A549 (cell line): ENCODE results near the gene DSCAM. TPM values are rescaled to one million over a fixed set of nuclear protein-coding genes. Genes with fewer than 3 reads are reported as not detected.

Experiments
- ATAC-seq, 2 experiments: fragments of 200-7000 bp in 1 of 2; fragments of >200 bp in 1 of 2; cut with Nextera tagmentation in 1 of 2; cut with Tn5 transposase in 1 of 2; 3 replicates each; pipeline versions ENCODE4 v1.8.0 to v1.9.1; 2018 to 2020; ENCODE audit warnings: mild to moderate bottlenecking in 1 of 2, moderate library complexity in 1 of 2
- CTCF ChIA-PET: fragments of 300-600 bp; sonication (Branson Sonifier 250); formaldehyde crosslinking; extraction: SDS; loops from one replicate; lab custom pipeline; 2021; ENCODE audit warnings: antibody characterized with exemption, inconsistent platforms; lab: Yijun Ruan, JAX
- POLR2A ChIA-PET: fragments of 350-600 bp; formaldehyde crosslinking; extraction: SDS; loops from one replicate; lab custom pipeline; 2021; ENCODE audit warnings: antibody characterized with exemption, inconsistent platforms; lab: Yijun Ruan, JAX
- DNase-seq, 2 experiments: peaks; one replicate each; pipeline versions ENCODE4 v3.0.0 to v3.0.0-alpha.2; 2011 to 2016; ENCODE audit warnings: low read depth in 1 of 2, low spot score in 1 of 2
- FAIRE-seq: peaks from 2 replicates; lab custom pipeline; 2011; peaks lifted over from hg19 to GRCh38; lab: Jason Lieb, UNC
- H3K27ac ChIP-seq, 2 experiments: fragments of >200 bp; sonication (Bioruptor Twin); formaldehyde crosslinking; 3 replicates each; pipeline ENCODE4 v1.5.1; 2016 to 2017
- H3K4me1 ChIP-seq: fragments of >200 bp; sonication (Bioruptor Twin); formaldehyde crosslinking; 3 replicates; pipeline ENCODE4 v1.6.1; 2016
- H3K4me2 ChIP-seq: fragments of >200 bp; sonication (Bioruptor Twin); formaldehyde crosslinking; 3 replicates; pipeline ENCODE4 v1.6.1; 2016
- H3K4me3 ChIP-seq: fragments of >200 bp; sonication (Bioruptor Twin); formaldehyde crosslinking; 3 replicates; pipeline ENCODE4 v1.5.1; 2016
- H3K9me3 ChIP-seq: fragments of >200 bp; sonication (Bioruptor Twin); formaldehyde crosslinking; 3 replicates; pipeline ENCODE4 v1.6.1; 2016
- BCL3 ChIP-seq: fragments of >200 bp; sonication (Bioruptor Twin); formaldehyde crosslinking; IDR thresholded peaks from 3 replicates; pipeline ENCODE4 v1.6.1; 2016
- CTCF ChIP-seq: fragments of >200 bp; sonication (Bioruptor Twin); formaldehyde crosslinking; IDR thresholded peaks from 3 replicates; pipeline ENCODE4 v1.5.1; 2016
- E2F6 ChIP-seq: IDR thresholded peaks from 2 replicates; pipeline ENCODE4 v1.6.1; 2012; ENCODE audit warnings: low read depth, borderline replicate concordance
- EHMT2 ChIP-seq: fragments of 200-600 bp; sonication (generic); IDR thresholded peaks from 2 replicates; pipeline ENCODE4 v1.6.1; 2016; ENCODE audit warnings: antibody characterized with exemption, low read depth, mild to moderate bottlenecking, moderate library complexity
- EP300 ChIP-seq, 2 experiments: fragments of >200 bp; sonication (Bioruptor Twin); formaldehyde crosslinking; IDR thresholded peaks; 2 replicates in 1 of 2; 3 replicates in 1 of 2; pipeline ENCODE4 v1.6.1; 2016 to 2017
- FOSB ChIP-seq: fragments of 250-450 bp; sonication (Bioruptor Pico); IDR thresholded peaks from 2 replicates; pipeline ENCODE4 v1.5.0; 2020; ENCODE audit warnings: mild to moderate bottlenecking, moderate library complexity
- HDAC2 ChIP-seq: fragments of 200-600 bp; sonication (generic); IDR thresholded peaks from 2 replicates; pipeline ENCODE4 v1.6.1; 2016
- HMGXB4 ChIP-seq: fragments of 250-450 bp; sonication (Bioruptor Pico); IDR thresholded peaks from 2 replicates; pipeline ENCODE4 v1.5.0; 2021; ENCODE audit warnings: mild to moderate bottlenecking, moderate library complexity, borderline replicate concordance
- HOXA7 ChIP-seq: fragments of 250-450 bp; sonication (Bioruptor Pico); IDR thresholded peaks from 2 replicates; pipeline ENCODE4 v1.5.0; 2020; ENCODE audit warnings: mild to moderate bottlenecking, moderate library complexity
- KDM1A ChIP-seq: fragments of 200-600 bp; sonication (generic); IDR thresholded peaks from 2 replicates; pipeline ENCODE4 v1.6.1; 2016; ENCODE audit warnings: low read depth, mild to moderate bottlenecking
- MAFK ChIP-seq: fragments of 450-650 bp; IDR thresholded peaks from 2 replicates; pipeline ENCODE4 v1.6.1; 2014; ENCODE audit not compliant: partially characterized antibody
- MAX ChIP-seq: IDR thresholded peaks from 2 replicates; pipeline ENCODE4 v1.6.1; 2012
- MAZ ChIP-seq: fragments of 150-350 bp; IDR thresholded peaks from 2 replicates; pipeline ENCODE4 v1.6.1; 2014; ENCODE audit warnings: antibody characterized with exemption, low read depth, low read length, borderline replicate concordance
- MYC ChIP-seq: IDR thresholded peaks from 2 replicates; pipeline ENCODE4 v1.6.1; 2012; ENCODE audit warnings: mild to moderate bottlenecking, inconsistent platforms, low read length, improper control_type of control experiment, borderline replicate concordance
- NFE2L2 ChIP-seq: fragments of 150-350 bp; conservative IDR thresholded peaks from 2 replicates; pipeline ENCODE4 v1.6.1; 2014; ENCODE audit warnings: low read length
- NPAS2 ChIP-seq: fragments of 250-450 bp; sonication (Bioruptor Pico); IDR thresholded peaks from 2 replicates; pipeline ENCODE4 v1.8.0; 2022; ENCODE audit warnings: mild to moderate bottlenecking, moderate library complexity, borderline replicate concordance
- NR3C1 ChIP-seq: fragments of >200 bp; sonication (Bioruptor Twin); formaldehyde crosslinking; IDR thresholded peaks from 3 replicates; pipeline ENCODE4 v1.6.1; 2017
- POLR2AphosphoS2 ChIP-seq: conservative IDR thresholded peaks from 2 replicates; pipeline ENCODE4 v1.6.1; 2012; ENCODE audit warnings: low read length, improper control_type of control experiment, inconsistent platforms
- RAD21 ChIP-seq, 2 experiments: fragments of >200 bp in 1 of 2; sonication (Bioruptor Twin) in 1 of 2; formaldehyde crosslinking in 1 of 2; IDR thresholded peaks in 1 of 2; conservative IDR thresholded peaks in 1 of 2; 2 replicates in 1 of 2; 3 replicates in 1 of 2; pipeline ENCODE4 v1.6.1; 2012 to 2018; ENCODE audit warnings: inconsistent platforms in 1 of 2
- RARB ChIP-seq: fragments of 250-450 bp; sonication (Bioruptor Pico); IDR thresholded peaks from 2 replicates; pipeline ENCODE4 v1.8.0; 2021; ENCODE audit warnings: mild to moderate bottlenecking, moderate library complexity
- SMC3 ChIP-seq: fragments of >200 bp; sonication (Bioruptor Twin); formaldehyde crosslinking; IDR thresholded peaks from 3 replicates; pipeline ENCODE4 v1.6.1; 2018; ENCODE audit warnings: inconsistent platforms
- TP53 ChIP-seq: fragments of 250-450 bp; sonication (Bioruptor Pico); IDR thresholded peaks from 2 replicates; pipeline ENCODE4 v1.5.0; 2021; ENCODE audit warnings: mild to moderate bottlenecking, moderate library complexity
- ZC3H11A ChIP-seq: fragments of 450-650 bp; IDR thresholded peaks from 2 replicates; pipeline ENCODE4 v1.6.1; 2014; ENCODE audit warnings: antibody characterized with exemption, mild to moderate bottlenecking
- WGBS: methylation state at CpG from one replicate; pipeline ENCODE4 v1.1.6; 2017; ENCODE audit errors: missing lambda C conversion rate; 5-methylcytosine and 5-hydroxymethylcytosine counted together
- polyA plus RNA-seq, 4 experiments: library from polyadenylated mRNA; depleted of rRNA in 3 of 4; stranded (reverse); fragments of >200 nt; fragmentation: RNase III in 1 of 4; extraction: RNeasy Plus Mini Kit Qiagen cat#74134 plus additional on column Dnase treatment in 1 of 4; gene quantifications; 2 replicates in 3 of 4; 3 replicates in 1 of 4; pipeline ENCODE4 v1.2.3, GENCODE V29; 2011 to 2017

Gene DSCAM
- polyA plus RNA-seq, 2 of the 4 experiments (the other 2 are of a cell fraction): not detected

DNA sequence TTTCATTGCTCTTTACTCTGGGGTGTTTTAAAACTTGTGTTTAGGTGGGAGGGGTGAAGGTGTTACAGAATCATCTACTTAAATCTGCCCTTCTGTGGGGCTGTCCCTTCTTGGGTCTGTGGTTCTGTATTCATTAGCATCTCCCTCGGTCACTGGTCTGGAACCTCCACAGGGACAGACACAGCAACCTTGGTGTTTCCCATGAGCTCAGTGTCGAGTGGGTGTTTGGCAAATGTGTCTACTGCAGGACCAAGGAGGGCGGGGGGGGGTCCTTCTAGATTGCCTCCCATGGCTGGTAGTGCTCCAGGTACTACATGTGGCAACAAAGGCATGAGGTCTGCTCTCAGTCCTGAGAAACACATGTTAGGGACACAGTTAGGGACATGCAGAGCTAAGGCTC lies 706.3 kb downstream of the DSCAM start (continued):
- TF ChIP-seq ZC3H11A (no peak), RARB (CRISPR knock-in tag) (no peak), NR3C1 (no peak)

DNA sequence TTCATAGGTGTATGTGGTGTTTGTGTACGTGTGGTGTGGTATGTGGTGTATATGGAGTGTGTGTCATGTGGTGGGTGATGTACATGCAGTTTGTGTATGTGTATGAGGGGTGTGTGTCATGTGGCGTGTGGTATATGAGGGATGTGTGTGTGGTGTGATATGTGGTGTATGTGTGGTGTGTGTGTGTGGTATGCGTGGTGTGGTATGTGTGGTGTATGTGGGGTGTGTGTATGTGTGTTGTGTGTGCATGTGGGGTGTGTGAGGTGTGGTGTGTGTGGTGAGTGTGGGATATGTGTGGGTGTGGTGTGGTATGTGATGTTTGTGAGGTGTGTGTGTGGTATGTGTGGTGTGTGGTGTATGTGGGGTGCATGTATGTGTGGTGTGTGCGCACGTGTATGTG lies 707.3 kb downstream of the DSCAM start:
- Histone ChIP-seq H3K9me3 (no peaks in the 10 kb centered on the region), H3K4me1 (no peaks in the 10 kb centered on the region), H3K4me2 (no peak overlapping the region), H3K4me3 (no peak overlapping the region), H3K27ac (no peak overlapping the region)
- ChIA-PET CTCF (no interaction called here), POLR2A (no interaction called here)
- no peak for DNase-seq
- no peak for FAIRE-seq
- ATAC-seq: no peak
- TF ChIP-seq E2F6 (no peak), TP53 (CRISPR knock-in tag) (no peak)
- TF ChIP-seq, all 56 proteins: peak for 0
- WGBS: 45% methylated on average over 5 of the region's 5 CpGs

DNA sequence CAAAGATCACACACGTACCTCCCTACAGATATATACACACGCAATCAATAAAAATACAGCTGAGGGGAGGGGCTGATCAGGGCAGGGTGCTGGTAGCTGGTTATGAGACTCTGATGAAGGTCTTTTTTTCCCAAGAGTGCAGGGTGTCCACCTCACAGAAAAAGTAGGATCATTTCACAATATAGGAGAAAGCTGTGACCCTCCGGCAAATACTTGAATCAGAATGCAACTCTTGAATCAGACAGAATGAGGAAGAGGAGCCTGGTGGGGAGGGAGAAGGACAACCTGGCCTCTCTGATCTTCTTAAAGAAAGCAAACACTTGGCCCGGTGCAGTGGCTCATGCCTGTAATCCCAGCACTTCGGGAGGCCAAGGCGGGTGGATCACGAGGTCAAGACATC lies 710.4 kb downstream of the DSCAM start:
- no peak for FAIRE-seq
- no peak for ATAC-seq
- Histone ChIP-seq H3K4me3 (no peak overlapping the region), H3K9me3 (no peaks in the 10 kb centered on the region), H3K4me2 (no peak overlapping the region), H3K4me1 (no peaks in the 10 kb centered on the region), H3K27ac (no peak overlapping the region)
- 48% methylated on average over 6 of the region's 7 CpGs for WGBS
- POLR2A ChIA-PET: no interaction called here
- no peak for DNase-seq
- no peak for TF ChIP-seq HOXA7 (CRISPR knock-in tag)
- no peak for TF ChIP-seq NPAS2 (CRISPR knock-in tag)
- no peak for TF ChIP-seq MYC
- no peak for TF ChIP-seq FOSB (CRISPR knock-in tag)
- no peak for TF ChIP-seq EP300 (IDR thresholded peaks at IDR 0.05)
- no peak for TF ChIP-seq MAFK
- TF ChIP-seq EHMT2: no peak
- TF ChIP-seq SMC3: no peak
- no peak for TF ChIP-seq CTCF
- TF ChIP-seq HDAC2: no peak
- TF ChIP-seq MAZ: no peak
- CTCF ChIA-PET: no interaction called here

DNA sequence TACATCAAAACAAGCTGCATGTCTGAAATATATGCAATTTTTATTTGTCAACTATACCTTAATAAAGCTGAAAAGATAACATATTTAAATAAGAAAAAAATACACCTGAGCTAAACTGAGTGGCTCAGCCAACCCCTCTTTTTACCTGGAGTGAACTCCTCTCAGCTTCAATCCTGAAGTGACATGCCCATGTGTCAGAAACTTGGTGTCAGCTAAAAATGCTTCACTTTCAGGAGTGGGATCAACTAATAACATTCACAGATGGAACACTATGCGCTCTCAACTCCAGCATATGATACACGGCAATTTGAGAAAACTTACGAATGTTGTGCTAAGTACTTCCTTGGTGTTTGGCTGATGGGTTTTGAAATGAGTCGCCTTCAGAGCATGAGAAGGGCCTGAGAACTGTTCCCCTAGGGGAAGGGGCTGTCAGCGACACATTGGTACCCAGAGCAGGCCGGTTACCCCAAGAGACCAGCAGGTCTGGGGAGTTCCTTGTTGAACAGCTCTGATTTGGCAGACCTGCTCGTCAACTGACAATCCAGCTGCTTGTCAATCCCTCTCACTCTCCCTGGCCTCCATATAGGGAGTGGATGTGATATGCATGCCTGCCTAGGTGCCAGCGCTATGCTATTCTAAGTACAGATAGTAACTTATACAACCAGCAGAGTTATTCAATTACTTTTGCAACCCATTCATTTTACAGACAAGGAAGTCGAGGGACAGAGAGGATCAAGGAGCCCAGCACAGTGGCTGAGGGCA lies 712.0 kb downstream of the DSCAM start:
- no peak overlapping the region for H3K4me3 ChIP-seq
- H3K9me3 ChIP-seq: no peaks in the 10 kb centered on the region
- H3K27ac ChIP-seq: no peak overlapping the region
- ATAC-seq (no peak), FAIRE-seq (no peak), DNase-seq (no peak)
- ChIA-PET POLR2A (no interaction called here), CTCF (interaction anchor here (1.9 to 2.6 kb wide), 2 partner anchors 9 to 14 kb away, joined by 7 to 13 read pairs; no protein-coding TSS in a partner anchor)
- H3K4me1 ChIP-seq: no peaks in the 10 kb centered on the region
- TF ChIP-seq MAFK (no peak), POLR2AphosphoS2 (no peak), BCL3 (no peak), HMGXB4 (CRISPR knock-in tag) (no peak), MAX (no peak), KDM1A (no peak), NFE2L2 (no peak), RAD21 (conservative IDR thresholded peaks at IDR 0.05 in 1 of 2, IDR thresholded peaks at IDR 0.05 in 1 of 2) (no peak), NR3C1 (no peak), SMC3 (no peak), CTCF (no peak)
- H3K4me2 ChIP-seq: no peak overlapping the region
- 32% methylated on average over 8 of the region's 9 CpGs for WGBS
